ENCODE results near the gene WDR1.

GRCh38 chr4:10082047-10082446 is 34.6 kb downstream of the WDR1 start:
- TF ChIP-seq CTCF (IDR thresholded peaks at IDR 0.05) (no peak), POLR2A (IDR thresholded peaks at IDR 0.05) (no peak)

Data from testis (tissue), 2 donors.